HEK293T (cell line): Measurements from ENCODE around the gene MYNN.

Source experiments
- CTCF ChIA-PET: fragments of 350-600 bp; formaldehyde crosslinking; extraction: SDS; loops from one replicate; lab custom pipeline; 2021; ENCODE audit warnings: antibody characterized with exemption, inconsistent platforms; lab: Yijun Ruan, JAX
- POLR2A ChIA-PET: fragments of 350-600 bp; formaldehyde crosslinking; extraction: SDS; loops from one replicate; lab custom pipeline; 2020; ENCODE audit warnings: antibody characterized with exemption, inconsistent platforms; lab: Yijun Ruan, JAX
- DNase-seq: peaks from one replicate; pipeline ENCODE4 v3.0.0; 2012; ENCODE audit warnings: mixed read lengths; ENCODE audit errors: extremely low spot score
- ARNT ChIP-seq: fragments of 450-650 bp; IDR thresholded peaks from 2 replicates; pipeline ENCODE4 v1.6.1; 2017; ENCODE audit warnings: mild to moderate bottlenecking
- BHLHE40 ChIP-seq: fragments of 450-650 bp; IDR thresholded peaks from 2 replicates; pipeline ENCODE4 v1.6.1; 2016; ENCODE audit warnings: mild to moderate bottlenecking, moderate library complexity, borderline replicate concordance
- CTBP1 ChIP-seq: fragments of 450-650 bp; IDR thresholded peaks from 2 replicates; pipeline ENCODE4 v1.6.1; 2016; ENCODE audit warnings: borderline replicate concordance
- ELF4 ChIP-seq: fragments of 450-650 bp; IDR thresholded peaks from 2 replicates; pipeline ENCODE4 v1.6.1; 2017; ENCODE audit warnings: antibody characterized with exemption
- FOXA1 ChIP-seq: fragments of 450-650 bp; IDR thresholded peaks from 2 replicates; pipeline ENCODE4 v1.6.1; 2016; ENCODE audit warnings: mild to moderate bottlenecking
- FOXK2 ChIP-seq: fragments of 450-650 bp; IDR thresholded peaks from 2 replicates; pipeline ENCODE4 v1.6.1; 2016; ENCODE audit warnings: mild to moderate bottlenecking
- FOXM1 ChIP-seq: fragments of 450-650 bp; IDR thresholded peaks from 2 replicates; pipeline ENCODE4 v1.6.1; 2017; ENCODE audit warnings: mild to moderate bottlenecking, borderline replicate concordance
- HDGF ChIP-seq: fragments of 450-650 bp; IDR thresholded peaks from 2 replicates; pipeline ENCODE4 v1.6.1; 2017; ENCODE audit warnings: antibody characterized with exemption, borderline replicate concordance
- L3MBTL2 ChIP-seq: fragments of 450-650 bp; conservative IDR thresholded peaks from 2 replicates; pipeline ENCODE4 v1.6.1; 2016; ENCODE audit warnings: mild to moderate bottlenecking
- LEF1 ChIP-seq: fragments of 450-650 bp; IDR thresholded peaks from 2 replicates; pipeline ENCODE4 v1.6.1; 2017; ENCODE audit warnings: mild to moderate bottlenecking, borderline replicate concordance
- NFRKB ChIP-seq: fragments of 450-650 bp; IDR thresholded peaks from 2 replicates; pipeline ENCODE4 v1.6.1; 2016; ENCODE audit warnings: mild to moderate bottlenecking, moderate library complexity
- SP1 ChIP-seq: fragments of 450-650 bp; IDR thresholded peaks from 2 replicates; pipeline ENCODE4 v1.6.1; 2017
- SUZ12 ChIP-seq: fragments of 450-650 bp; IDR thresholded peaks from 2 replicates; pipeline ENCODE4 v1.6.1; 2016; ENCODE audit warnings: mild to moderate bottlenecking
- TARDBP ChIP-seq: fragments of 450-650 bp; IDR thresholded peaks from 2 replicates; pipeline ENCODE4 v1.6.1; 2016
- ZNF384 ChIP-seq: fragments of 450-650 bp; IDR thresholded peaks from 2 replicates; pipeline ENCODE4 v1.6.1; 2016
- TF ChIP-seq, protein P1 (sequence below): fragments of 450-650 bp; IDR thresholded peaks from 2 replicates; pipeline ENCODE4 v1.6.1; 2016

The MYNN gene

GRCh38 chr3:169804681-169805080, 31.5 kb downstream of the MYNN start:
- ChIA-PET CTCF (no interaction called here), POLR2A (no interaction called here)
- no peak for DNase-seq
- TF ChIP-seq FOXK2, result no peak
- TF ChIP-seq, protein P1, sequence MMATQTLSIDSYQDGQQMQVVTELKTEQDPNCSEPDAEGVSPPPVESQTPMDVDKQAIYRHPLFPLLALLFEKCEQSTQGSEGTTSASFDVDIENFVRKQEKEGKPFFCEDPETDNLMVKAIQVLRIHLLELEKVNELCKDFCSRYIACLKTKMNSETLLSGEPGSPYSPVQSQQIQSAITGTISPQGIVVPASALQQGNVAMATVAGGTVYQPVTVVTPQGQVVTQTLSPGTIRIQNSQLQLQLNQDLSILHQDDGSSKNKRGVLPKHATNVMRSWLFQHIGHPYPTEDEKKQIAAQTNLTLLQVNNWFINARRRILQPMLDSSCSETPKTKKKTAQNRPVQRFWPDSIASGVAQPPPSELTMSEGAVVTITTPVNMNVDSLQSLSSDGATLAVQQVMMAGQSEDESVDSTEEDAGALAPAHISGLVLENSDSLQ, result no peak
- no peak for TF ChIP-seq NFRKB
- TF ChIP-seq CTBP1, result no peak
- TF ChIP-seq ELF4, result no peak
- no peak for TF ChIP-seq HDGF
- TF ChIP-seq SP1, result no peak
- no peak for TF ChIP-seq L3MBTL2
- no peak for TF ChIP-seq TARDBP
- no peak for TF ChIP-seq ZNF384
- no peak for TF ChIP-seq ARNT
- TF ChIP-seq FOXA1, result no peak
- no peak for TF ChIP-seq SUZ12
- no peak for TF ChIP-seq FOXM1
- TF ChIP-seq LEF1, result no peak
- TF ChIP-seq BHLHE40, result no peak

- no peak for DNase-seq
- TF ChIP-seq HDGF (no peak), FOXA1 (no peak), SUZ12 (no peak), FOXM1 (no peak), CTBP1 (no peak), ZNF384 (no peak), LEF1 (no peak), NFRKB (no peak), L3MBTL2 (no peak), SP1 (no peak)
- POLR2A ChIA-PET, result interaction anchor here (1.0 kb wide), 1 partner anchor 11 kb away, joined by 3 read pairs; no protein-coding TSS in a partner anchor
- CTCF ChIA-PET, result no interaction called here
Measured at GRCh38 chr3:169809230-169809795, 36.1 kb downstream of the MYNN start.

GRCh38 chr3:169811631-169812331, 38.6 kb downstream of the MYNN start:
- POLR2A ChIA-PET, result interaction anchor here (1.0 to 2.4 kb wide), 4 partner anchors 21 to 43 kb away, joined by 3 to 12 read pairs (median 4); partner anchors contain the start of genes ACTRT3 and MYNN
- peak; percentile 46 for DNase-seq
- CTCF ChIA-PET, result no interaction called here

DNA sequence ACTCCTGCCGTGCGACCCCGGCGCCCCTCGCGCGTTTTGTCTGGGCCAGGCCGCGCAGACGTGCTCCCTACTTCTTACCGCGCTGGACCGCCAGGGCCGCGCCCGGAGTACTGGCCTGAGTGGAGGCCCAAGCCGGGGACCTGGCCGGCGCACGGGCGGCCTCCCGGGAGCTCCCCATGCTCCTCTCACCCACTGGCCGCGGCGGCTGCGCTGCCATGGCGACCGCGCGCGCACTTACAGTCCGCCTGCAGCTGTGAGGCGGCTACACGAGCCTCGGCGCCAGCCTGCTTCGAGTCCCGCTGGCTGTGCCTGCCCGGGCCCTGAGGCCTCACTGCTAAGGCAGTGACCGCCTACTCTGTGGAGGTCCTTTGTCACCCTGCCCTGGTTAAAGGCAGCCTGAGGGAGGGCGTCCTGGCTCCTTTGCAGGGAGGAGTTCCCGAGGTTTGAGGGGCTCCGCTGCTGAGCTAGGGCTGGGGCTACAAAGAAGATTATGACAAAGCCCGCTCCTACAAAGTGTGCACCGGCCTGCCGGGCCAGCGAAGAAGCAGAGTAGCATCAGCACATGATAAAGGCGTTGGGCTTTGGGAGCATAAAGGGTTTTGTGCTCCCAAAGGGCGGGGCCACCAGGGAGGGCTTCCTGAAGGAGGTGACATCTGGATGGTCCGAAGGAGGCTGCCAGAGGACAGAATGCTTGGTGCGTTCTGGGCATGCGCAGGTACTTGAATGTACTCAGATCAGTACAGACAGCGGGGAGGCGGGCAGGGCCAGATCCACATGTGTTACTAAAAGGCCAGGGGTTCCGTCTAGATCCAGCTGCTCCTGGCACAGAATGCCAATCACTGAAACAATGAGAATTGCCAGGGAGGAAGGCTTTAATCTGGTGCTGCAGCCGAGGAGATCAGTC, 39.4 kb downstream of the MYNN start, which contains the start of the genes LRRC34 and LRRIQ4:
TSS of gene LRRC34 (minus strand) at position 573 of the 904 bp plus-strand sequence. CDS start at position 217, 356 bp downstream.
TSS of gene LRRIQ4 (plus strand) at position 539 of the 904 bp plus-strand sequence. CDS start 9,052 bp downstream, outside the sequence.
- POLR2A ChIA-PET, result interaction anchor here (1.3 to 2.4 kb wide), 3 partner anchors 39 to 43 kb away, joined by 4 to 12 read pairs (median 4); partner anchors contain the start of genes ACTRT3 and MYNN
- CTCF ChIA-PET, result no interaction called here
- peak; percentile 70 for DNase-seq
- TF ChIP-seq L3MBTL2 (peak; percentile 83), CTBP1 (no peak)

More at GRCh38 chr3:169811631-169812331, 38.6 kb downstream of the MYNN start:
- TF ChIP-seq CTBP1, result no peak
- no peak for TF ChIP-seq ARNT
- TF ChIP-seq BHLHE40, result no peak
- TF ChIP-seq HDGF, result no peak
- TF ChIP-seq SP1, result no peak
- no peak for TF ChIP-seq FOXM1
- TF ChIP-seq LEF1, result no peak
- TF ChIP-seq FOXK2, result no peak
- no peak for TF ChIP-seq L3MBTL2
- no peak for TF ChIP-seq ELF4
- TF ChIP-seq, protein P1, result no peak
- TF ChIP-seq TARDBP, result no peak

DNA sequence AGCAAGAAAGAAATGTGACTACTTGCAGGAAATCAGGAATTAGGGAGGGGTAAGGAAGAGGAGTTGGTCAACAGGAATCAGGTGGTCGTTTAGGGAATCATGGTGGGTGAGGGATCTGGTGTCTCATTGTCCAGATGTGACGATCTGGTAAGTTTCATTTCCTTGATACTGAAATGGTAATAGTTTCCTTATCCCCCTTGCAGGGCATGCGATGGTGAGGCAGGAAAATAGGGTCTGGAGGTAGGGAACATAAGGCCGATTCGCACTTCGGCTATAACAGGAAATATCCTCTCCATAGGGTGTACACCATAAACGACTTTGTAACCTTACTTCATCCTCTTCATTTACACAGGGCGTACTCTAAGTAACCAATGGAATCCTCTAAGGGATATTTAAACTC, 40.1 kb downstream of the MYNN start:
- CTCF ChIA-PET, result no interaction called here
- DNase-seq, result no peak
- TF ChIP-seq ZNF384 (no peak), BHLHE40 (no peak), HDGF (no peak)
- POLR2A ChIA-PET, result no interaction called here
